ENCODE measurements around the gene TRMT1. TPM values are rescaled to one million over a fixed set of nuclear protein-coding genes. Genes with fewer than 3 reads are reported as not detected.
A peak's percentile ranks its signal among the peaks of the same experiment; 100 is the strongest.

The TRMT1 gene
- total RNA-seq, 1 donor from 2014 or later, result 74.7 TPM

GRCh38 chr19:13162724-13163608 is 46.4 kb upstream of the TRMT1 start:
- H3K27me3 ChIP-seq (ENCODE audit: control insufficient read depth, insufficient read depth, low read length), result no peaks in the 10 kb centered on the region
- no peak for TF ChIP-seq CTCF (IDR thresholded peaks at IDR 0.05; ENCODE audit: insufficient read depth, low read length, poor library complexity, severe bottlenecking)
- peak; percentile 95 for DNase-seq (ENCODE audit: low read depth)
- peak overlapping the region; percentile 24 for H3K4me3 ChIP-seq (ENCODE audit: low read depth, low read length)
- no peaks in the 10 kb centered on the region for H3K36me3 ChIP-seq (ENCODE audit: control insufficient read depth, insufficient read depth, low read length)

- no peak overlapping the region for H3K4me3 ChIP-seq (ENCODE audit: low read depth, low read length)
- no peaks in the 10 kb centered on the region for H3K36me3 ChIP-seq (ENCODE audit: control insufficient read depth, insufficient read depth, low read length)
- no peak for TF ChIP-seq CTCF (IDR thresholded peaks at IDR 0.05; ENCODE audit: insufficient read depth, low read length, poor library complexity, severe bottlenecking)
- H3K27me3 ChIP-seq (ENCODE audit: control insufficient read depth, insufficient read depth, low read length), result no peaks in the 10 kb centered on the region
- no peak for DNase-seq (ENCODE audit: low read depth)
These were observed 44.0 kb upstream of the TRMT1 start for GRCh38 chr19:13160557-13160956.

GRCh38 chr19:13159713-13160112 is 43.2 kb upstream of the TRMT1 start:
- Histone ChIP-seq H3K4me3 (ENCODE audit: low read depth, low read length) (no peak overlapping the region), H3K36me3 (ENCODE audit: control insufficient read depth, insufficient read depth, low read length) (peaks cover 2% of the 10 kb centered on the region), H3K27me3 (ENCODE audit: control insufficient read depth, insufficient read depth, low read length) (no peaks in the 10 kb centered on the region)
- TF ChIP-seq CTCF (IDR thresholded peaks at IDR 0.05; ENCODE audit: insufficient read depth, low read length, poor library complexity, severe bottlenecking), result no peak
- no peak for DNase-seq (ENCODE audit: low read depth)

- H3K36me3 ChIP-seq (ENCODE audit: control insufficient read depth, insufficient read depth, low read length), result peaks cover 2% of the 10 kb centered on the region
- DNase-seq (ENCODE audit: low read depth), result no peak
- TF ChIP-seq CTCF (IDR thresholded peaks at IDR 0.05; ENCODE audit: insufficient read depth, low read length, poor library complexity, severe bottlenecking), result no peak
- H3K27me3 ChIP-seq (ENCODE audit: control insufficient read depth, insufficient read depth, low read length), result no peaks in the 10 kb centered on the region
- H3K4me3 ChIP-seq (ENCODE audit: low read depth, low read length), result peak overlapping the region; percentile 75
These were observed 39.2 kb upstream of the TRMT1 start for GRCh38 chr19:13155472-13156359.

- no peak for DNase-seq (ENCODE audit: low read depth)
- Histone ChIP-seq H3K27me3 (ENCODE audit: control insufficient read depth, insufficient read depth, low read length) (no peaks in the 10 kb centered on the region), H3K36me3 (ENCODE audit: control insufficient read depth, insufficient read depth, low read length) (peaks cover 2% of the 10 kb centered on the region), H3K4me3 (ENCODE audit: low read depth, low read length) (peak overlapping the region; percentile 75)
- peak; percentile 36 for TF ChIP-seq CTCF (IDR thresholded peaks at IDR 0.05; ENCODE audit: insufficient read depth, low read length, poor library complexity, severe bottlenecking)
These were observed 38.5 kb upstream of the TRMT1 start for GRCh38 chr19:13154911-13155471.

Measured in kidney epithelial cell (primary cell).